Neural cell (in vitro differentiated cells): ENCODE data around the gene AVEN.

Experiments used
- CTCF ChIP-seq: fragments of 450-650 bp; IDR thresholded peaks from 2 replicates; pipeline ENCODE4 v1.5.1; 2014; ENCODE audit warnings: antibody characterized with exemption, mild to moderate bottlenecking, moderate library complexity; ENCODE audit not compliant: poor library complexity, severe bottlenecking
- EZH2 ChIP-seq: fragments of 200-600, 300-800 bp; shearing (Covaris generic), sonication (generic); IDR thresholded peaks from 2 replicates; pipeline ENCODE4 v1.6.1; 2014; ENCODE audit warnings: antibody characterized with exemption, low read length, borderline replicate concordance, mild to moderate bottlenecking; ENCODE audit not compliant: insufficient read depth, poor library complexity, severe bottlenecking
- TAF1 ChIP-seq: IDR thresholded peaks from 2 replicates; pipeline ENCODE4 v1.6.1; 2012; ENCODE audit warnings: low read depth

GRCh38 chr15:34012461-34013028 lies 26.5 kb downstream of the AVEN start:
- TF ChIP-seq CTCF (no peak), EZH2 (no peak), TAF1 (no peak)
